HEK293 (cell line): ENCODE measurements around the gene BLACAT1.
A peak's percentile ranks its signal among the peaks of the same experiment; 100 is the strongest.

ENCODE experiments used
- CTCF ChIA-PET: fragments of 350-600 bp; formaldehyde crosslinking; extraction: SDS; loops from one replicate; lab custom pipeline; 2021; ENCODE audit warnings: antibody characterized with exemption; lab: Yijun Ruan, JAX
- POLR2A ChIA-PET: fragments of 300-600 bp; formaldehyde crosslinking; extraction: SDS; loops from one replicate; lab custom pipeline; 2020; ENCODE audit warnings: antibody characterized with exemption, inconsistent platforms; lab: Yijun Ruan, JAX
- H3K27ac ChIP-seq: fragments of 200-500 bp; sonication (Bioruptor generic); 2 replicates; pipeline ENCODE4 v1.5.1; 2014; ENCODE audit warnings: low read depth, low read length, control low read depth, inconsistent platforms; ENCODE audit errors: extremely low read depth
- H3K36me3 ChIP-seq, 2 experiments: fragments of 200-500 bp in 1 of 2; sonication (Bioruptor generic) in 1 of 2; 1 replicate in 1 of 2; 2 replicates in 1 of 2; pipeline ENCODE4 v1.5.1; 2014 to 2017; ENCODE audit warnings: inconsistent platforms in 2 of 2, low read length in 2 of 2; ENCODE audit not compliant: control insufficient read depth in 2 of 2, insufficient read depth in 1 of 2
- H3K4me1 ChIP-seq: fragments of 200-500 bp; sonication (Bioruptor generic); 2 replicates; pipeline ENCODE4 v1.5.1; 2014; ENCODE audit warnings: mild to moderate bottlenecking, low read length, inconsistent platforms; ENCODE audit not compliant: control insufficient read depth, insufficient read depth
- H3K4me3 ChIP-seq: 2 replicates; pipeline ENCODE4 v1.5.1; 2011; ENCODE audit warnings: low read depth, mild to moderate bottlenecking, control low read depth, low read length, moderate library complexity
- H3K9me3 ChIP-seq: fragments of 200-500 bp; sonication (Bioruptor generic); 2 replicates; pipeline ENCODE4 v1.5.1; 2014; ENCODE audit warnings: low read depth, low read length, inconsistent platforms; ENCODE audit not compliant: control insufficient read depth, insufficient read depth
- IKZF3 ChIP-seq: fragments of 450-650 bp; IDR thresholded peaks from 2 replicates; pipeline ENCODE4 v1.5.0; 2018; ENCODE audit warnings: missing biosample characterization, mild to moderate bottlenecking, missing genetic modification characterization, moderate library complexity
- KLF1 ChIP-seq: fragments of 450-650 bp; formaldehyde crosslinking; IDR thresholded peaks from 2 replicates; pipeline ENCODE4 v1.5.1; 2016; ENCODE audit warnings: missing biosample characterization, missing genetic modification characterization
- MZF1 ChIP-seq: fragments of 450-650 bp; formaldehyde crosslinking; IDR thresholded peaks from 2 replicates; pipeline ENCODE4 v1.5.1; 2017; ENCODE audit warnings: missing biosample characterization, missing genetic modification characterization, borderline replicate concordance
- RBAK ChIP-seq: fragments of 450-650 bp; formaldehyde crosslinking; IDR thresholded peaks from 2 replicates; pipeline ENCODE4 v1.5.1; 2016; ENCODE audit warnings: missing biosample characterization, missing genetic modification characterization
- SALL2 ChIP-seq: fragments of 450-650 bp; formaldehyde crosslinking; IDR thresholded peaks from 2 replicates; pipeline ENCODE4 v1.5.0; 2017; ENCODE audit warnings: missing biosample characterization, mild to moderate bottlenecking, missing genetic modification characterization, borderline replicate concordance
- SCRT2 ChIP-seq: fragments of 450-650 bp; formaldehyde crosslinking; IDR thresholded peaks from 2 replicates; pipeline ENCODE4 v1.5.1; 2016; ENCODE audit warnings: missing biosample characterization, missing genetic modification characterization
- YY2 ChIP-seq: fragments of 450-650 bp; formaldehyde crosslinking; IDR thresholded peaks from 2 replicates; pipeline ENCODE4 v1.5.1; 2016; ENCODE audit warnings: missing biosample characterization, missing genetic modification characterization
- ZBTB20 ChIP-seq: fragments of 450-650 bp; formaldehyde crosslinking; IDR thresholded peaks from 2 replicates; pipeline ENCODE4 v1.5.1; 2016; ENCODE audit warnings: missing biosample characterization, missing genetic modification characterization
- ZBTB21 ChIP-seq: fragments of 450-650 bp; formaldehyde crosslinking; IDR thresholded peaks from 2 replicates; pipeline ENCODE4 v1.5.1; 2017; ENCODE audit warnings: missing biosample characterization, missing genetic modification characterization
- ZBTB48 ChIP-seq: fragments of 450-650 bp; formaldehyde crosslinking; IDR thresholded peaks from 2 replicates; pipeline ENCODE4 v1.5.1; 2016; ENCODE audit warnings: missing biosample characterization, missing genetic modification characterization
- ZFHX2 ChIP-seq: fragments of 450-650 bp; formaldehyde crosslinking; conservative IDR thresholded peaks from 2 replicates; pipeline ENCODE4 v1.5.1; 2016; ENCODE audit warnings: missing biosample characterization, missing genetic modification characterization
- ZNF112 ChIP-seq: fragments of 450-650 bp; formaldehyde crosslinking; IDR thresholded peaks from 2 replicates; pipeline ENCODE4 v1.5.0; 2017; ENCODE audit warnings: missing biosample characterization, missing genetic modification characterization
- ZNF2 ChIP-seq: fragments of 450-650 bp; formaldehyde crosslinking; IDR thresholded peaks from 2 replicates; pipeline ENCODE4 v1.5.1; 2016; ENCODE audit warnings: missing biosample characterization, missing genetic modification characterization
- ZNF214 ChIP-seq: fragments of 450-650 bp; formaldehyde crosslinking; IDR thresholded peaks from 2 replicates; pipeline ENCODE4 v1.5.1; 2017; ENCODE audit warnings: missing biosample characterization, mild to moderate bottlenecking, missing genetic modification characterization, borderline replicate concordance
- ZNF335 ChIP-seq: fragments of 450-650 bp; formaldehyde crosslinking; conservative IDR thresholded peaks from 2 replicates; pipeline ENCODE4 v1.5.1; 2016; ENCODE audit warnings: missing biosample characterization, missing genetic modification characterization
- ZNF341 ChIP-seq: fragments of 450-650 bp; formaldehyde crosslinking; IDR thresholded peaks from 2 replicates; pipeline ENCODE4; 2016; ENCODE audit warnings: low read depth, missing biosample characterization, missing genetic modification characterization
- ZNF366 ChIP-seq: fragments of 450-650 bp; formaldehyde crosslinking; conservative IDR thresholded peaks from 2 replicates; pipeline ENCODE4 v1.5.1; 2016; ENCODE audit warnings: missing biosample characterization, missing genetic modification characterization
- ZNF37A ChIP-seq: fragments of 450-650 bp; IDR thresholded peaks from 2 replicates; pipeline ENCODE4 v1.5.1; 2018; ENCODE audit warnings: missing biosample characterization, missing genetic modification characterization
- ZNF416 ChIP-seq: fragments of 450-650 bp; formaldehyde crosslinking; IDR thresholded peaks from 2 replicates; pipeline ENCODE4 v1.5.1; 2016; ENCODE audit warnings: missing biosample characterization, missing genetic modification characterization
- ZNF426 ChIP-seq: fragments of 450-650 bp; formaldehyde crosslinking; IDR thresholded peaks from 2 replicates; pipeline ENCODE4 v1.5.1; 2017; ENCODE audit warnings: missing biosample characterization, missing genetic modification characterization, mild to moderate bottlenecking, inconsistent platforms, moderate library complexity
- ZNF501 ChIP-seq: fragments of 450-650 bp; formaldehyde crosslinking; IDR thresholded peaks from 2 replicates; pipeline ENCODE4 v1.5.1; 2016; ENCODE audit warnings: missing biosample characterization, missing genetic modification characterization
- ZNF548 ChIP-seq: fragments of 450-650 bp; formaldehyde crosslinking; IDR thresholded peaks from 2 replicates; pipeline ENCODE4 v1.5.1; 2016; ENCODE audit warnings: missing biosample characterization, missing genetic modification characterization
- ZNF623 ChIP-seq: fragments of 450-650 bp; formaldehyde crosslinking; IDR thresholded peaks from 2 replicates; pipeline ENCODE4 v1.5.1; 2016; ENCODE audit warnings: missing biosample characterization, missing genetic modification characterization
- ZNF654 ChIP-seq: fragments of 450-650 bp; formaldehyde crosslinking; IDR thresholded peaks from 2 replicates; pipeline ENCODE4 v1.5.1; 2016; ENCODE audit warnings: low read depth, missing biosample characterization, missing genetic modification characterization
- ZNF664 ChIP-seq: fragments of 450-650 bp; formaldehyde crosslinking; IDR thresholded peaks from 2 replicates; pipeline ENCODE4 v1.5.1; 2016; ENCODE audit warnings: missing biosample characterization, missing genetic modification characterization
- ZNF701 ChIP-seq: fragments of 450-650 bp; formaldehyde crosslinking; IDR thresholded peaks from 2 replicates; pipeline ENCODE4 v1.5.1; 2016; ENCODE audit warnings: missing biosample characterization, missing genetic modification characterization
- ZNF747 ChIP-seq: fragments of 450-650 bp; formaldehyde crosslinking; IDR thresholded peaks from 2 replicates; pipeline ENCODE4 v1.5.1; 2016; ENCODE audit warnings: missing biosample characterization, missing genetic modification characterization
- ZNF837 ChIP-seq: fragments of 450-650 bp; formaldehyde crosslinking; IDR thresholded peaks from 2 replicates; pipeline ENCODE4 v1.5.1; 2016; ENCODE audit warnings: missing biosample characterization, missing genetic modification characterization
- TF ChIP-seq, protein P1 (sequence below): fragments of 450-650 bp; formaldehyde crosslinking; IDR thresholded peaks from 2 replicates; pipeline ENCODE4 v1.5.1; 2016; ENCODE audit warnings: missing biosample characterization, missing genetic modification characterization
- TF ChIP-seq, protein P2 (sequence below): fragments of 450-650 bp; formaldehyde crosslinking; IDR thresholded peaks from 2 replicates; pipeline ENCODE4 v1.5.1; 2016; ENCODE audit warnings: missing biosample characterization, missing genetic modification characterization
- TF ChIP-seq, protein P3 (sequence below): fragments of 450-650 bp; formaldehyde crosslinking; IDR thresholded peaks from 2 replicates; pipeline ENCODE4 v1.5.1; 2016; ENCODE audit warnings: missing biosample characterization, missing genetic modification characterization
- TF ChIP-seq, protein P4 (sequence below): fragments of 450-650 bp; formaldehyde crosslinking; IDR thresholded peaks from 2 replicates; pipeline ENCODE4 v1.5.1; 2016; ENCODE audit warnings: missing biosample characterization, missing genetic modification characterization

BLACAT1 gene

DNA sequence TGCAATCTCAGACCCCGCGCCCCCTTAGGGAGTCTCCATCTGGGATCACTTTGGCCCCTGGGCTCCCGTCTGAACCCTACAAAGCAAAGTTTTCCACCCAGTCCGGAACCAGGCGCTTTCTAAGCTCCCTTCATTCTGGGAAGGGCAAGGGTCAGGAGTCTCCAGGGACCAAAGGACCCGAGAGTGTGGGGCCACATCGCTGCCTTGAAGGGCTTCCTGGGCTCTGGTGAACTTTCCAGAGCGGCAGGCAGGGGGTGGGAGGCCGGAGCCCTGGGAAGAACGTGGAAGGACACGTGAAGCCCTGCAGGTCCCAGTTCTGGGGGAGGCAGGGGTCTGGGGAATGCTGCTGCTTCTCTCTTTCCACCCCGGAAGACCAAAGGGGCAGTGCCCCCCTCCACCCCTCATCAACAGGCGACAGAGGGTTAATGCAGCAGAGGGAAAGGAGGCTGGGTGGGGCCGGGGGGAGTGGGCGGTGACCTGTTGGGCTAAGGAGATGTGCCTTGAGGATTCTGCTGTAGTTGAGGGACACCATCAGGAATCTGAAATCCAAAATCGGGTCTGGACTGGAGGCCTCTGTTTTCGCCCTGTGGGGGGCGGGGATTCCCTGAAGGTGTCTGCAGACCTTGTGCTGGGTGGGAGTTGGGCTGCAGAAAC lies 49.4 kb upstream of the BLACAT1 start:
- Histone ChIP-seq H3K36me3 (no peaks in the 10 kb centered on the region), H3K9me3 (no peaks in the 10 kb centered on the region), H3K4me1 (peaks cover 6% of the 10 kb centered on the region), H3K4me3 (peak overlapping the region; percentile 43), H3K27ac (peak overlapping the region; percentile 63; the same call in 1 of the 2 replicates)
- CTCF ChIA-PET: interaction anchor here (0.6 to 1.1 kb wide), 5 partner anchors 13 to 1347 kb away, joined by 3 to 4 read pairs (median 4); no protein-coding TSS in a partner anchor
- POLR2A ChIA-PET: interaction anchor here (1.0 to 1.1 kb wide), 2 partner anchors 10 to 19 kb away, joined by 3 read pairs; no protein-coding TSS in a partner anchor
- TF ChIP-seq ZNF341 (tag by site-specific recombination) (no peak), ZBTB20 (tag by site-specific recombination) (no peak), ZBTB48 (tag by site-specific recombination) (0 out of 2 replicates have a peak, but pooled peaks have one; percentile 10), KLF1 (tag by site-specific recombination) (peak; percentile 56), ZNF366 (no peak), ZNF112 (tag by site-specific recombination) (no peak), ZNF37A (tag by site-specific recombination) (no peak), ZNF837 (tag by site-specific recombination) (no peak), ZNF548 (tag by site-specific recombination) (no peak), ZNF501 (no peak), ZNF654 (no peak), YY2 (tag by site-specific recombination) (no peak), IKZF3 (0 out of 2 replicates have a peak, but pooled peaks have one; percentile 25), MZF1 (tag by site-specific recombination) (no peak), RBAK (no peak), ZNF335 (peak; percentile 95), ZNF416 (tag by site-specific recombination) (no peak), ZBTB21 (tag by site-specific recombination) (no peak), ZNF623 (tag by site-specific recombination) (no peak), ZNF426 (no peak), SALL2 (tag by site-specific recombination) (no peak), SCRT2 (peak; percentile 61), ZNF747 (no peak), ZNF701 (tag by site-specific recombination) (no peak), ZNF664 (no peak), ZNF2 (tag by site-specific recombination) (no peak), ZNF214 (tag by site-specific recombination) (no peak), ZFHX2 (tag by site-specific recombination) (peak; percentile 31; the same call in 1 of the 2 replicates)
- TF ChIP-seq, protein P1, sequence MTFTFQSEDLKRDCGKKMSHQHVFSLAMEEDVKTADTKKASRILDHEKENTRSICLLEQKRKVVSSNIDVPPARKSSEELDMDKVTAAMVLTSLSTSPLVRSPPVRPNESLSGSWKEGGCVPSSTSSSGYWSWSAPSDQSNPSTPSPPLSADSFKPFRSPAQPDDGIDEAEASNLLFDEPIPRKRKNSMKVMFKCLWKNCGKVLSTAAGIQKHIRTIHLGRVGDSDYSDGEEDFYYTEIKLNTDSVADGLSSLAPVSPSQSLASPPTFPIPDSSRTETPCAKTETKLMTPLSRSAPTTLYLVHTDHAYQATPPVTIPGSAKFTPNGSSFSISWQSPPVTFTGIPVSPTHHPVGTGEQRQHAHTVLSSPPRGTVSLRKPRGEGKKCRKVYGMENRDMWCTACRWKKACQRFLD (tag by site-specific recombination): no peak
- TF ChIP-seq, protein P2, sequence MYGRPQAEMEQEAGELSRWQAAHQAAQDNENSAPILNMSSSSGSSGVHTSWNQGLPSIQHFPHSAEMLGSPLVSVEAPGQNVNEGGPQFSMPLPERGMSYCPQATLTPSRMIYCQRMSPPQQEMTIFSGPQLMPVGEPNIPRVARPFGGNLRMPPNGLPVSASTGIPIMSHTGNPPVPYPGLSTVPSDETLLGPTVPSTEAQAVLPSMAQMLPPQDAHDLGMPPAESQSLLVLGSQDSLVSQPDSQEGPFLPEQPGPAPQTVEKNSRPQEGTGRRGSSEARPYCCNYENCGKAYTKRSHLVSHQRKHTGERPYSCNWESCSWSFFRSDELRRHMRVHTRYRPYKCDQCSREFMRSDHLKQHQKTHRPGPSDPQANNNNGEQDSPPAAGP (tag by site-specific recombination): no peak
- TF ChIP-seq, protein P3, sequence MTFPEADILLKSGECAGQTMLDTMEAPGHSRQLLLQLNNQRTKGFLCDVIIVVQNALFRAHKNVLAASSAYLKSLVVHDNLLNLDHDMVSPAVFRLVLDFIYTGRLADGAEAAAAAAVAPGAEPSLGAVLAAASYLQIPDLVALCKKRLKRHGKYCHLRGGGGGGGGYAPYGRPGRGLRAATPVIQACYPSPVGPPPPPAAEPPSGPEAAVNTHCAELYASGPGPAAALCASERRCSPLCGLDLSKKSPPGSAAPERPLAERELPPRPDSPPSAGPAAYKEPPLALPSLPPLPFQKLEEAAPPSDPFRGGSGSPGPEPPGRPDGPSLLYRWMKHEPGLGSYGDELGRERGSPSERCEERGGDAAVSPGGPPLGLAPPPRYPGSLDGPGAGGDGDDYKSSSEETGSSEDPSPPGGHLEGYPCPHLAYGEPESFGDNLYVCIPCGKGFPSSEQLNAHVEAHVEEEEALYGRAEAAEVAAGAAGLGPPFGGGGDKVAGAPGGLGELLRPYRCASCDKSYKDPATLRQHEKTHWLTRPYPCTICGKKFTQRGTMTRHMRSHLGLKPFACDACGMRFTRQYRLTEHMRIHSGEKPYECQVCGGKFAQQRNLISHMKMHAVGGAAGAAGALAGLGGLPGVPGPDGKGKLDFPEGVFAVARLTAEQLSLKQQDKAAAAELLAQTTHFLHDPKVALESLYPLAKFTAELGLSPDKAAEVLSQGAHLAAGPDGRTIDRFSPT: no peak
- TF ChIP-seq, protein P4, sequence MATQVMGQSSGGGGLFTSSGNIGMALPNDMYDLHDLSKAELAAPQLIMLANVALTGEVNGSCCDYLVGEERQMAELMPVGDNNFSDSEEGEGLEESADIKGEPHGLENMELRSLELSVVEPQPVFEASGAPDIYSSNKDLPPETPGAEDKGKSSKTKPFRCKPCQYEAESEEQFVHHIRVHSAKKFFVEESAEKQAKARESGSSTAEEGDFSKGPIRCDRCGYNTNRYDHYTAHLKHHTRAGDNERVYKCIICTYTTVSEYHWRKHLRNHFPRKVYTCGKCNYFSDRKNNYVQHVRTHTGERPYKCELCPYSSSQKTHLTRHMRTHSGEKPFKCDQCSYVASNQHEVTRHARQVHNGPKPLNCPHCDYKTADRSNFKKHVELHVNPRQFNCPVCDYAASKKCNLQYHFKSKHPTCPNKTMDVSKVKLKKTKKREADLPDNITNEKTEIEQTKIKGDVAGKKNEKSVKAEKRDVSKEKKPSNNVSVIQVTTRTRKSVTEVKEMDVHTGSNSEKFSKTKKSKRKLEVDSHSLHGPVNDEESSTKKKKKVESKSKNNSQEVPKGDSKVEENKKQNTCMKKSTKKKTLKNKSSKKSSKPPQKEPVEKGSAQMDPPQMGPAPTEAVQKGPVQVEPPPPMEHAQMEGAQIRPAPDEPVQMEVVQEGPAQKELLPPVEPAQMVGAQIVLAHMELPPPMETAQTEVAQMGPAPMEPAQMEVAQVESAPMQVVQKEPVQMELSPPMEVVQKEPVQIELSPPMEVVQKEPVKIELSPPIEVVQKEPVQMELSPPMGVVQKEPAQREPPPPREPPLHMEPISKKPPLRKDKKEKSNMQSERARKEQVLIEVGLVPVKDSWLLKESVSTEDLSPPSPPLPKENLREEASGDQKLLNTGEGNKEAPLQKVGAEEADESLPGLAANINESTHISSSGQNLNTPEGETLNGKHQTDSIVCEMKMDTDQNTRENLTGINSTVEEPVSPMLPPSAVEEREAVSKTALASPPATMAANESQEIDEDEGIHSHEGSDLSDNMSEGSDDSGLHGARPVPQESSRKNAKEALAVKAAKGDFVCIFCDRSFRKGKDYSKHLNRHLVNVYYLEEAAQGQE (tag by site-specific recombination): no peak
